Fibroblast of the conjunctiva (primary cell): ENCODE results near the gene DTNA.

ENCODE experiments used
- DNase-seq: peaks from one replicate; pipeline ENCODE4 v3.0.0-alpha.2; 2010; ENCODE audit warnings: low read depth

Gene DTNA

DNA sequence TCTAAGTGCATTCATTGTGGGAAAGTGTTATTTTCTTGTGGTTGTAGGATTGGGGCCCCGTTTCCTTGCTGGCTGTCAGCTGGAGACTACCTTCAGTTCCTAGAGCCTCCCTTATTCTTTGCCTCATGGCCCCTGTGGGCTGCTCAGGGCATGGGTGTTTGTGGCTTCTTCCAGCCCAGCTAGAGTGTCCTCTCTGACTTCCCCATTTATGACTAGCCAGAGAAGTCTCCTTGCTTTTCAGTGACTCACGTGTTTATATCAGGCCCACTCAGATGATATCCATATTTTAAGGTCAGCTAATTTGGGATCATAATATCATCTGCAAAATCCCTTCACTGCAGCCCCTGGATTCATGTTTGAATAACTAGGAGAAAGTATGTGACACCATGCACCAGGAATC is 62.8 kb downstream of the DTNA start:
- no peak for DNase-seq

DNA sequence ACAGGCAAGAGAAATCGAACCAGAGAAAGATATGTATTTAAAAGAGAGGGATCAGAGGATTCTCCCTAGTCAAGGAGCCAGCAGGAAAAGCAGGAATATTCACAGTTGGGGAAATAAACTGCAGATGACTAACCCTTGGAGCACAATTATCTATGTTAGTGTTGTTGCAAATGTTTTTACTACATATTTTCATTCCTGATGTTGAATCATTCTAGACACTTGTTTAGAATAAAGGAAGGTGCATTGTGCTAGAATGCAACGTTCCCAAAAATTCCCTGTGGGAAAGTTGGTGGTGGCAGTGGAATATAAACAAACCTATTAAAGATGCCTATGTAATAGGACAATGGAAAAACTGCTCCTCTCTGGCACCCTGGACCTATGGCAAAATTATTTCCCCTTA is 63.3 kb downstream of the DTNA start:
- no peak for DNase-seq

DNA sequence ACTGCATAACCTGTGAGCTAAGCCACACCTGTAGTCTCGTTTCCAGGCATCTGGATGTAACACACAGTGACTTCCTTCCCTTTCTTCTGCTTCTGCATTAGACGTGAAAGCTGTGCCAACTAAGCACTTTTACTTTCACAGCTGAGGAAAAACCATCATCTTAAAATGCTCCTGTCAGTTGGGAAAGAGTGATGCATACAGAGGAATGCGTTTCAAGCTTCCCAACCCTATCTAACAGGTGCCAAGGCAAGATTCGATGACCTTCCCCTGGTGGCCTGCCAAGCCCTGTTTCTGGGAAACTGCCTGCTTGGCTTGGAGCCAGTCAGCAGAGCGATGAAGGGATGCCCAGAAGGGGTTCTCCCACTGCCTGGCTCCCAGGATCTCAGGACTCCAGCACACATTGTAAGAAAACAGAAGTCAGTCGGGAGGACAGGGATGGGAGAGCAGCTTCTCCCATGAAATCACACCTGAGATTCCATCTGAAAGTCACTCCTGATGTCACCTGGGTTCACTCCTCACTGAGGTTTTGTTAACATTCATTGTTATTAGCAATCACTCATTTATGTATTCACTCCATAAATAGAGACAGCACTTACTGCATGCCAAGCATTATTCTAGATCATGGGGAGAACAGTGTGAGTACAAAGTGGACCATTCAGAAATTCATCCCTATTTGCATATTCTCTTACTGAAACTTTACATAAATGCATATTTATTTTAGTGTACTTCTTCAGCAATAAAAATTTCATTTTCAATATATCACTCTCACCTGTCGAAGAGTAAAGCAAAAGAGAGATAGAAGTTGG is 64.1 kb downstream of the DTNA start:
- peak; percentile 39 for DNase-seq

DNA sequence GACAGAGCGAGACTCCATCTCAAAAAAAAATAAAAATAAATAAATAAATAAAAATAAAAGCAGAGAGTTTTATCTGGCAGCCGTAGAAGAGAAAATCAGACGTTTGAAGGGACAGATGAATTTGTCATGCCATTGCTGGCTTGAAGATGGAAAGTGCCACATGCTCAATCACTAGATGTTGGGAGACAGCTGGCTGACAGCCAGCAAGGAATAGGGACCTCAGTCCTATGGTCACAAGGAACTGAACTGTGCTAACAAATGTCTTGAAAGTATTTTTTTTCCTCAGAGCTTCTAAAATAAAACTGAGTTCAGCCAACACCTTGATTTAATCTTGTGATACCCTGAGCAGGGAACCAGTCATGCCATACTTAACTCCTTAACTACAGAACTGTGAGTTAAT is 65.4 kb downstream of the DTNA start:
- no peak for DNase-seq

DNA sequence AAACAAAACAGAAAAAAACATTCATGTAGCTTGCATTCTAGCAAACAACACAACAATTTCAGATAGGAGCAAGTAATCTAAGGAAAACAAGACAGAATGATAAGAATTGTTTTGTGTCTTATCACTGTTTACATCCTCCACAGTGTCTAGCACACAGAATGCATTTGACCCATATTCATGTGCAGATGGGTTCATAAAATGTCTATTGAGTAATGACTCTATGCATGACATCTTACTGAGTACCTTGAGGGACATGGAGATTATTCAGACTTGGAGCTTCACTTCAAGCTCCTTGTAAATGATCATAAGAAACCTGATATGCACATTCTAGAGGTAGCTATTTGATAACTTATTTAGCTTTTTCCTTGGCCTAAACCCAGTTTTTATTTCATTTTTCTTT is 69.0 kb downstream of the DTNA start:
- DNase-seq: no peak

DNA sequence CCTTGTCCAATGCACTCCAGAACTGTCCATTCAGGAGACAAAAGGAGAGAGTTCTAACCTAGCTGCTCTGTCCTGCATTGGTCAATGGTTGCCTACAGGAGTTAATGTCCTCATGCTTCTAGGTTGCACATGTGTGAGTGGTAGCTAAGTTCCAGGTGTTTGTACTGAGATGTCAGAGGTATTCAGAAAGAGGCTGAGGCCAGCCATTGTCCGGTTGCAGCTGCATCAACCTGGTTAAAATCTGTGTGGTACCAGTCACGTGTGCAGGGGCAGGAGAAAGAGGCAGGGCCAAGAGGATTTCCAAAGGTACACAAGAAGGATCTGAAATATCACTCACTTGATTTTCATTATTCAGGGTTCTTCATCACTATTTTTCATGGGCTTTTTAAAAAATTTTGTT is 70.8 kb downstream of the DTNA start:
- no peak for DNase-seq

DNA sequence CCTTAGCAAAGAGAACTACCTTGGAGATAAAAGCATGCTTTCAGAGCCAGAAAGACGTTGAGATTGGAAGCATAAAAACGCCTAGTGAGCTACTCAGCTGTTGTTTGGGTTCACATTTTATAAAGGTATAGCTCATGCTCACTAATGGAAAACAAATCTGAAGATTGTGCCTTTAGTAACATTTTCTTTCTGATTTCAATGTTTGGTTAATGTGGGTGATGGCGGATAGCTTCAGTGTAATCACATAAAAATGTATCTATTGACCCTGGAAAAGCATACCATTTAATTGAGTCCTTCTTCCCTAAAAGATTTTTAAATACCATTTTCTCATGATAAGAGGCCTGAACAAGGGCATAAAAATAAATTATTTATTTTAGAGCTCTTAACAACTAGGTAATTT is 73.4 kb downstream of the DTNA start:
- DNase-seq: no peak

DNA sequence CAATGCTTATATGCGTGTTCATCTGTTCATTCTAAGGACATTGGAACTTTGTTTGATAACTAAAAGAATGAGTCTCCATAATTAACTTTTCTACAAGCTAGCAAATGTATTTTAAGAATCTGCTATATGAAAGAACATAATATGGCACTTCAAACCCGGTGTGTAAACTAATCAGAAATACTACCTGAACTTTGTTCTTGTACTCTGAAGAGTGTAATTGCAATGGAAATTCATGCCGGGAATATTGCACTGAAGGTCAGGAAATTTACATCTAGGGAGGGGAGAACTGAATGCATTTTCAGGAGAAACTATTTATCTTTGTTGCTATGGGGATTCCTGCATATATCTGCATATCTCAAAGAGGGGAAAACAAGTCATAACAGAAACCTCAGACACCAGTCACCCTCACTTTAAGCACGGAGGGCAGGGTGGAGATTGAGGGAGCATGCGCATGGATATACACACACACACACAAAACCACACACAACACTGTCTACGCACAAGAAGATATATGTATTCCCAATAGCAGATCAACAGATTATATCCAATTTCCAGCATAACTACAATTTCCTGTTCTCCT is 76.2 kb downstream of the DTNA start:
- no peak for DNase-seq

DNA sequence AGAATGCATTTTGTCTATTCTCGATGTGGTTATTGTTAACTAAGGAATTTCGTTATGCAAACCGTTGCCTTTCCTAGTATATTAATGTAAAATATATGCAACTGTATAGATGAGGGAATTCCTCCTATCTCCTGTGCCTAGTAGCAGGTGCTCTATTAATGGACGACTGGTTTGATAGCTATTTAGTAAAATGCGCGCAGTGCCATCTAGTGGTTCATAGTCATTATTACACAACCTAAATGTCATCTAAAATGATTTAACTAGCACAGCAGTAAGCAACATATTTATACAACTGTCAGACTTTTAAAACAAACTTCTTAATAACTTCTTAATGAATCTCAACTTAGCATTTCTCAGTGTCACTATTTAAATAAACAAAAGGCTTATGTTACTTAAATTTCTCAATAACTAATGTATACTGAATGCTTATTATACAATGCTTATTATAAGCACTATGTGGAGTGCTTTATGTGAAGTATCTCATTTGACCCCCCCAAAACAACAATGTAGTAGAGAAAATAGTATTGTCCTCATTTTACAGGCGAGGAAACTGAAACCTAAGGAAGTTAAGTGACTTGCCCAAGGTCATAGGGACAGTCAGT is 77.9 kb downstream of the DTNA start:
- peak; percentile 62 for DNase-seq

DNA sequence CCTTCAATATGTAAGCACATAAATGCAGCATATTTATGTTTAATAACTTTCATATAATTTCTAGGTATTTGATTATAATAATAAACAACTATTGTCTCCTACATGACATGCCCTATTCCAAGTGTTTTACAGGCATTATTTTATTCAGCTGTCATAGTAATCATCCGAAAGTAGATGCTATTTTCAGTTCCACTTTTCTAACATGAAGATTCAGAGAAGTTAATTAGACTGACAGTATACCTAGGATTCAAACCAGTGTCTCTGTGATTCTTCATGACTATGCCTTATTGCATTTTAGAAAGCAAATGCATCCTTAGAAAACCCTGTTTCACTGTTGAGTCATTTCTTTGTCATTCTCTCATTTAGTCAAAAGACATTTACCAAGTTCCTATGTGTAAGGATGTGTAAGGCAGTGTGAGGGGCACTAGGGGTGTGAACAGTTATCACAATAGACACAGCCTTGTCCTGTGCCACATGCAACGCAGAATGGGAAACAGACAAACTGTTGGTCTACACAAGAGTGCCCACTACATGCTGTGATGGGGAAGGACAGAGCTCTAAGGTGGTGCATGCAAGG is 79.8 kb downstream of the DTNA start:
- DNase-seq: no peak

DNA sequence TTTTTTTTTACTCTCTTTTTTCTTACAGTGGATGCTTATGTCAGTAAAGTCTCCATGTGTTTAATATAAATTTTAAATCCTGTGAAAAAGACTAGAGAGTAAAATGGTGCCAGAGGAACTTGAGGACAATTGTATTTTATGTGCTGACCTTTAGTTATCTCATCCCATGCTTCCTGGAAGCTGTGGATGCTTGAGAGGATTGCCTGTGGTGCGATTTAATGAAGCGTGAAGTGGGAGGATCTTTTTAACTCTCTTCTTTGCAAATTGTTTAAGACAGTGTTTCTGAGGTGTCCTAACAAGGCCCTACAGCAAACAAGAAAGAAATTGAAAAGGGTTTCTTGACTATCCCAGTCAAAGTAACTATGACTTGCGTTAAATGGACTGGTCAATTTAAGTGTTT is 84.2 kb downstream of the DTNA start:
- DNase-seq: no peak

DNA sequence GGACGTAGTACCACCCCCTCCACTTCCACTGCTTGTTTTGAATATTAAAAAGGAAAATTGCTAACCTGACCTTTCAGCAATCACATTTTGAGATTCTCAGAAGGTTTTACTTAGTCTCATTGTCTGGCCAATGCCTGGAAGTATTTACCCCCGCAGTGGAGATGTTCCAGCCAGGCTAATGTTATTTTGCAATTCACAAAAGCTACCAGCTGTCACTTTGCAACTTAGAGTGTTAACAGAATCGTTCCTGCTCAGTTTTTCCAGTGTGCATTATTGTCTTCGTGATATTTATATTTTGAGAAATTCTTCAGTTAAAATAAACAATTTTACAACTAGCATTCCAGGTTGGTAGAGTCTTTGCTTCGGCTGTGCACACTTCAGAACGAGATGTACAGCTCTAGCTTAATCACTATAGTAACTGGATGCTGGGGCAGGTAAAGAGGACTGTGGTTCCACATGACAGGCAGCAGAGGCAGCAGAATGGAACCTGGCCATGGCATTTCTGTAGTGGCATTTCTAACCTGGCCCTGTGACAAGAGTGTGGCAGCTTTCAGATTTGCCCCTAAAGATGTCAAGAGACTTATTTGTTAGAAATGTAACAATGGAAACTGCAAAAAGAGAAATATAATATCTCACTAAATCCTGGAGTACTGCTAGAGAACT is 85.1 kb downstream of the DTNA start:
- no peak for DNase-seq

DNA sequence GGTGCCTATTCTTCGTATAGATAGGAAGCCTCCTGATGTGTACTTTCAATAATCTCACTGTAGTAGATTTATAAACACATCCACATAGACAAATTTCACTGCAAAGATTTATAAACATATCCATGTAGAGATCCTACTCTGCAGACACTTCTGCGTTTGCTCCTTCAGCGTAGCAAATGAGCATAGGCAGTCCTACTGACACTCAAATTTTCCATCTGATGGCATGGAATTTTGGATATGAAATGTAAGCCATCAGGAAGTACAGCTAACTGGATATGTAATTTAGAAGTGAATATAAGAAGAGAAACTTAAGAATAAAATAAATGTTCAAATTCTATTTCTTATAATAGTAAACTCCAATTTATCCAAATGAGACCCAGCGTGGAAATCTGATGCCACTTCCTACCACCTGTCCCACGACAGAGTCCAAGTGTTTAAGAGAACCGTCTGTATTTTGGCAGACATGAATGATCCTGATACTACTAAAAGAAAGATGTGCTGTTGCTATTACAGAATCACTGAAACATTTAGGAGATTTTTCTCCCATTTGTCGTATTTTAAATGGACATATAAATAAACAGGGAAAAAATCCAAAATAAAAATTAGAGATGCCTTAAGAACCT is 86.0 kb downstream of the DTNA start:
- no peak for DNase-seq

DNA sequence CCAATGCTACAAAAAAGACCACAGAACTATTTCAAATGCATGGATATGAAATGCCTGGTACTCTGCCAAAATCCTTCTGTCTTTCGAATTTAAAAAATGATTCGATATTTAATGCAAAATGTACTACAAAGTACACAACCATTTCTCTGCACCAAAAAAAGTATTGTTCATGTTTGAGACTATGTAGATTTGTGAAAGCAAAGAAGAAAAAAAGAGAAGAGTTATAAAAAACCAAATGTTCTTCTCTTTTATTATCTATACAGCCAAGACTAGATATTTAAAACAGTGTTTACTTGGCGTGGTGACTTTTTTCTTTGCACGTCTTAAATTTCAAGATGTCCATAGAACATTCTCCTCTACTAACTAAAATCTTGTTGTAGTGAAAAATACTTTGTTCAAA is 89.2 kb downstream of the DTNA start:
- no peak for DNase-seq

DNA sequence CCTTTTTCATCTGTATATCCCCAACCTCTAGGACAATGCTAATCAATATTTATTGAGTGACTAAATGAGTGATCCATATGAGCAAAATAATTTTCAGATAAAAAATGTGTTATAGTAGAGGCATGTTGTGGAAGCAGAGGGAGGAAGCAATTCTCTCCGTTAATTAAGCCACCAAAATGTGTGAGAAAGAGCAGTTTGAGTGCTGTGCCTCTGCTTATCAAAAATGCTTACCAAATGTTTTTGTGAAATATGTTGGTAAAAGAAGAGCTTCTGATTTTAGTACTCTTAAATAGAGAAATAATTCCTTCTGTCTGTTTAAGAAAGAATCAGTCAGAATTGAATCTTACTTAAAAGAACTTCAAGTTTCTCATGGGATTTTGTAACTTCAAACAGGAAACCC is 90.3 kb downstream of the DTNA start:
- DNase-seq: no peak

DNA sequence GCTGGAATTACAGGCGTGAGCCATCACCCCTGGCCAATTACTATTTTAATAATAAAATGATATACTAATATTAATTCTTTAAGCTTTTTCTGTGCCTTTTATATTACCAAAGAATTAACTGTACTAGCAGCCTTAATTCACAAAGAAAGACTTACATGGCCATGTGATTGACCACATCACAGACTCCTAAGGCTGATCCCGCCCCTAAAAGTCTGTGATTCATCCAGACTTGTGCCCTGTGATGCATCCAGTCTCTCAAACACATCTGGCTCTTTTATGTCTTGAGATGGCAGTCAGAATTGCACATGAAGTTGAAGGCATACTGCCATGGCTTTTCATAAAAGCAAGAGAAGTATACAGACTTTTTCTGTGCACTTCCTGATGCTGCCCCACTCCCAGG is 91.7 kb downstream of the DTNA start:
- peak; percentile 8 for DNase-seq

DNA sequence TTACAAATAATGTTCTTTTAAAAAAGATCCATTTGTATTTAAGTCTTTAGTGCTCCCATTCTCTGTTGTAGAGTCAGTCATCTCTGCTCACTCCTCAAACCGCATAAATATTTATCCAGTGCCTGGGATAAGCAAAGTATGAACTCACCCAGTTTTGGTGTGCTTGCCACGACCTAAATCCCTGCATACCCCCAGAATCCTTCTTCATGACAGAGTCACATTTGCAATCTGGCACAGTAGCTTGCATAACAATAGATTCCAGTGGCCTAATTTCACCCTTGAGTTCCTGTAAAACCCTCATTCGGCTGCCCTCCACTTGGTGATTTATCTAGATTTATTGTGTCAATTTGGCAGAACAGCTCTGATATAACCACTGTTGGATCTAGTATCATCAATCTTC is 92.9 kb downstream of the DTNA start:
- DNase-seq: no peak

DNA sequence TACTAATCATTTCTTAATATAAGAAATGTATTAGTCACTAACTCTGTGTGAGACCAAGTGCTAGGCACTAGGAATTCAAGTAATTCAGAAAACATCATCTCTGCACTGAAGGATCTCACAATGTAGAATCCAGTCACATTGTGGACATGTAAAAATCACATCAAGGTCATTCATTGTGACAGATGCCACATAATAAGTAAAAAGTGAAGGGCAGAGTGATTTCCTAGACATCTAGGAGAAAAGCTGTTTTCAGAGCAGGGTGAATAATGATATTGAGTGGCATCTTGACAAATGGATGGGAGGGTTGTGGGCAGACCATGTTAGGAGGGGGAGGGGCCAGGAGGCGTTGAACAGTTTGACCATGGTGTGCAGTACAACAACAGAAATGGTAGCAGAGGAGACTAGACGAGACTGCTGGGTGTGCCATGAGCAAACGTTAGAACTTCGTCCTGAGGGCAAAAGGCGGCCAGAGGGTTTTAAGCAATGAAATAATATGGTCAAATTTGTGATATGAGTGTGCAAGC is 93.8 kb downstream of the DTNA start:
- no peak for DNase-seq

DNA sequence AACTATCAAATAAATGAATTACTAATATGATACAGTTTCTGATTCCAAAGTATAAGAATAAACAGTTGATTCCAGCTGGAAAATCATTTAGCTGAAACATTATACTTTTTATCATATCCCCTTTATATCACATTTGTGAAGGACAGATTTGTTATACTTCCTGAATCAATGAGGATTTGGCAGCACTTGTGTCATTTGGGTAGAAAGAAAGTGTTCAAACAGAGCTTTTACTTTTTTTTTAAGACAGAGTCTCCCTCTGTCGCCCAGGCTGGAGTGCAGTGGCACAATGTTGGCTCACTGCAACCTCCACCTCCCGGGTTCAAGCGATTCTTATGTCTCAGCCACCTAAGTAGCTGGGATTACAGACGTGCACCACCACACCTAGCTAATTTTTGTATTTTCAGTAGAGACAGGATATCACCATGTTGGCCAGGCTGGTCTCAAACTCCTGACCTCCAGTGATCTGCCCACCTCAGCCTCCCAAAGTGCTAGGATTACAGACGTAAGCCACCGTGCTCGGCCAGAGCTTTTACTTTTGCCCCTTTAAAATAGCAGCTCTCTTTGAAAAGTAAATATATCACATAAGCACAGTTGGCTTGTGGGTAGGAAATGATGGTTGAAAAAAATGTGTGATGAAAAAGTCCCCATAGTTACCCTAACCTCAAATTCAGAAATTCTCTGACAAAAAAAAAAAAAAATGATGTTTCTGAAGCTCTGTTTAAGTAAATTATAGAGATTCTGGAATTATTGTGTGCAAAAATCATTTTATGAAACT is 95.2 kb downstream of the DTNA start:
- no peak for DNase-seq

DNA sequence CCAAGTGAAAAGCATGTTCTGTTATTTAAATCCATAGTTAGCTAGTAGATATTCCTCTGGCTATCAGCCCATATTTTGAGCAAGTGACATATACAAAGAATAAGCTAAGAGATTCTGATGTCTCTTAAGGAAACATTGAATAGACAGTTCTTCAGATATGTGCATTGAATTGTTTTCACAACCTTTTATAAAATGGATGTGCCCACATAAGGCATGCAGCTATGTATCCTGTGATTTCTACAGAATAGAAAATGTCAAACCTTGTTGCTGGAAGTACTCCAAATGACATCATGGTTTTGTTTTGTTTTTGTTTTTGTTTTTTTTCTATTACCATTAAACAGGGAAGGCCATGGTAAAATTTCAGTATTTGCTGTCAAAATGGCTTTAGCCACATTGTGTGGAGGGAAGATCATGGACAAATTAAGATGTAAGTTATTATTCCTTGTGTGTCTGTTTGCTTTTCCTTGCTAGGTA is 95.8 kb downstream of the DTNA start:
- no peak for DNase-seq

DNA sequence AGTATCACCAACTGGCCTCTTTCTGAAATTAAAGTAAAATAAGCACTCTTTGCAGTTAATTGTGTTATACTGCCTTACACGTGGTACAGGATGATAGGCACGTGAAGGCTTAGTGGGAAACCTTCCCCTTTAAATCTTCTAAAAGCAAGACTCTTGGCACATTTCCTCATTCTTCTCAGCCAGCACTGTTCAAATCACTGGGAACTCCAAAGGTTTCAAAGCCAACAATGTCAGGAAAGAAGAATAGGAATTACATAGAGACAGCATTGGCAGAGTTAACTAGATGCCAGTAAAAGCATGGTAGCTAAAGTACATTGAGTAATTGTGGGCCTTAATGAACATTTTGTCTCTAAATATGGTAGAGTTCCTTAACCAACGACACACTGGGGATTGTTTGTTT is 96.4 kb downstream of the DTNA start:
- DNase-seq: no peak
